Thoracic aorta (tissue), 2 donors: ENCODE data around the gene DYNC1LI2. TPM values are rescaled to one million over a fixed set of nuclear protein-coding genes. Genes with fewer than 3 reads are reported as not detected.

Experiments used
- ATAC-seq: fragments of 150-250 bp; one replicate; pipeline ENCODE4 v1.8.0; 2017; ENCODE audit warnings: low read depth; ENCODE audit not compliant: insufficient number of reproducible peaks, low FRiP score
- DNase-seq: peaks from one replicate; pipeline ENCODE4 v3.0.0-alpha.2; 2020; ENCODE audit warnings: low spot score
- H3K27ac ChIP-seq, 2 donors: fragments of 200-600 bp; sonication (generic); 1 replicate in 1 of 2; 2 replicates in 1 of 2; pipeline ENCODE4 v1.5.1; 2016; ENCODE audit warnings: mild to moderate bottlenecking in 2 of 2, moderate library complexity in 2 of 2
- H3K27me3 ChIP-seq: fragments of 200-600 bp; sonication (generic); replicated peaks from 2 replicates; pipeline ENCODE4 v1.6.0; 2016; ENCODE audit warnings: mild to moderate bottlenecking; ENCODE audit not compliant: insufficient read depth
- H3K36me3 ChIP-seq: fragments of 200-600 bp; sonication (generic); one replicate; pipeline ENCODE4 v1.5.1; 2016
- H3K4me1 ChIP-seq, 2 donors: fragments of 200-600 bp; sonication (generic); 1 replicate in 1 of 2; 2 replicates in 1 of 2; pipeline versions ENCODE4 v1.5.1 to v1.6.0; 2016; ENCODE audit warnings: low read depth in 2 of 2, mild to moderate bottlenecking in 1 of 2; ENCODE audit not compliant: control insufficient read depth in 1 of 2
- H3K4me3 ChIP-seq: fragments of 200-600 bp; sonication (generic); 2 replicates; pipeline ENCODE4 v1.5.1; 2016; ENCODE audit warnings: mild to moderate bottlenecking
- H3K9me3 ChIP-seq: fragments of 200-600 bp; sonication (generic); 2 replicates; pipeline ENCODE4 v1.5.1; 2016
- total RNA-seq, 2 donors: library from RNA; depleted of rRNA; stranded (reverse); fragments of >200 nt; gene quantifications; one replicate each; pipeline versions ENCODE4 v1.1.0 to v1.2.3, GENCODE V29; 2016
- TF ChIP-seq, protein P1 (sequence below): fragments of 200-600 bp; sonication (generic); IDR thresholded peaks from one replicate; pipeline ENCODE4 v1.5.1; 2019; ENCODE audit warnings: antibody characterized with exemption

The DYNC1LI2 gene
- total RNA-seq, 2 donors from 2014 or later = 110 to 200 TPM

DNA sequence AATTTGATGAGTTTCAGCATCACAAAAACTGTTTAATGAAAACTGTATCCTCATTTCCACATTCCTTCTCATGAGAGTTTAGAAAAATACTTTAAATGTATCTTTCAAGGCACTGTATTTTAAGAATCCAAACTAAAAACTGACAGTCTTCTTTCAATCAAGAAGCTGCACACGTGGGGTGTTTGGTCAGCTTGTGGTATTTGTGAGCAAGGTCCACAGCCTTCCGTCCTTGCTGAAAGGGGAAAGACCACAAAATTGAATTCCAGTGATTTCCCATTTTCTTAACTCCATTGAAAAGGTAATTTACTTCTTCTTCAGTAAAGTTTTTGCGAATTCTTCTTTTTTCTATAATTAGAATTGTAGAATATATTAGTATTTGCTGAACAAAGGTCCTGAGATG lies 3.4 kb upstream of the DYNC1LI2 start:
- no peak overlapping the region for H3K4me3 ChIP-seq
- DNase-seq (no peak), ATAC-seq (no peak)
- no peaks in the 10 kb centered on the region for H3K9me3 ChIP-seq
- no peaks in the 10 kb centered on the region for H3K36me3 ChIP-seq
- H3K27ac ChIP-seq = no peak overlapping the region
- H3K4me1 ChIP-seq = peaks cover 8 to 17% of the 10 kb centered on the region in 2 donors
- TF ChIP-seq, protein P1, sequence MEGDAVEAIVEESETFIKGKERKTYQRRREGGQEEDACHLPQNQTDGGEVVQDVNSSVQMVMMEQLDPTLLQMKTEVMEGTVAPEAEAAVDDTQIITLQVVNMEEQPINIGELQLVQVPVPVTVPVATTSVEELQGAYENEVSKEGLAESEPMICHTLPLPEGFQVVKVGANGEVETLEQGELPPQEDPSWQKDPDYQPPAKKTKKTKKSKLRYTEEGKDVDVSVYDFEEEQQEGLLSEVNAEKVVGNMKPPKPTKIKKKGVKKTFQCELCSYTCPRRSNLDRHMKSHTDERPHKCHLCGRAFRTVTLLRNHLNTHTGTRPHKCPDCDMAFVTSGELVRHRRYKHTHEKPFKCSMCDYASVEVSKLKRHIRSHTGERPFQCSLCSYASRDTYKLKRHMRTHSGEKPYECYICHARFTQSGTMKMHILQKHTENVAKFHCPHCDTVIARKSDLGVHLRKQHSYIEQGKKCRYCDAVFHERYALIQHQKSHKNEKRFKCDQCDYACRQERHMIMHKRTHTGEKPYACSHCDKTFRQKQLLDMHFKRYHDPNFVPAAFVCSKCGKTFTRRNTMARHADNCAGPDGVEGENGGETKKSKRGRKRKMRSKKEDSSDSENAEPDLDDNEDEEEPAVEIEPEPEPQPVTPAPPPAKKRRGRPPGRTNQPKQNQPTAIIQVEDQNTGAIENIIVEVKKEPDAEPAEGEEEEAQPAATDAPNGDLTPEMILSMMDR = no peak
- no peaks in the 10 kb centered on the region for H3K27me3 ChIP-seq

DNA sequence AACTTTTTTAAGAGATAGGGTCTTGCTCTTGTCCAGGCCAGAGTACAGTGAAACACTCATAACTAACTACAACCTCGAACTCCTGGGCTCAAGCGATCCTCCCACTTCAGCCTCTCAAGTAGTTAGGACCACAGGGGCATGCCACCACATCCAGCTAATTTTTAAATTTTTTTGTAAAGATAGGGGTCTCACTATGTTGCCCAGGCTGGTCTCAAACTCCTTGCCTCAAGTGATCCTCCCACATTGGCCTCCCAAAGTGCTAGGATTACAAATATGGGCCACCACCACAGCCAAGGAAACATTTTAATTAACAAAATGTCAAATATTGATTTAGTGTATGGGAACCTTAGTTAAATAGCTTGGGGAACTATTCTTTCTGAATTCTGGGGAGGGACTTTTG lies 2.8 kb upstream of the DYNC1LI2 start:
- TF ChIP-seq, protein P1 = no peak

DNA sequence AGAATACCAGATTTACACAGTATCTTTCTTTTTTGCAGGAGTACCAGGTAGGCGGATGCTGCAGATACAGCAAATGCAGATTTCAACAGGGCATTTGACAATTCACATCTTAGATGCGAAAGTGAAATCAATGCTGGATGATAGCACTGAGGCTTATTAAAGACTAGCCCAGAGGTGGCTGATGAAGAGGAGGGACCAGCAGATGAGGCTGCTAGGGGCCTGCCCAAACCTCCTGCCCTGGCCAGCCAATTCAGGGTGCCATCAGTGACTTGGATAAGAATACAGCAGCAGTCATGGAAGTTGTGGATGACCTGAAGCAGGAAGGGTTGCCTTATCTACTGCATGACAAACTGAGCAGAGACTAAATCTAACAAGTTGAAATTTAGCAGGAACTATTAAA lies 1.5 kb upstream of the DYNC1LI2 start:
- DNase-seq (no peak), ATAC-seq (no peak)
- H3K27ac ChIP-seq = no peak overlapping the region
- no peaks in the 10 kb centered on the region for H3K27me3 ChIP-seq
- no peak overlapping the region for H3K4me3 ChIP-seq
- no peaks in the 10 kb centered on the region for H3K36me3 ChIP-seq
- peaks cover 15 to 30% of the 10 kb centered on the region in 2 donors for H3K4me1 ChIP-seq
- no peaks in the 10 kb centered on the region for H3K9me3 ChIP-seq
- TF ChIP-seq, protein P1 = no peak

More for the DNA sequence above, 2.8 kb upstream of the DYNC1LI2 start:
- Histone ChIP-seq H3K27me3 (no peaks in the 10 kb centered on the region), H3K27ac (no peak overlapping the region), H3K4me3 (no peak overlapping the region), H3K9me3 (no peaks in the 10 kb centered on the region), H3K4me1 (peaks cover 11 to 23% of the 10 kb centered on the region in 2 donors), H3K36me3 (no peaks in the 10 kb centered on the region)
- no peak for ATAC-seq
- no peak for DNase-seq

DNA sequence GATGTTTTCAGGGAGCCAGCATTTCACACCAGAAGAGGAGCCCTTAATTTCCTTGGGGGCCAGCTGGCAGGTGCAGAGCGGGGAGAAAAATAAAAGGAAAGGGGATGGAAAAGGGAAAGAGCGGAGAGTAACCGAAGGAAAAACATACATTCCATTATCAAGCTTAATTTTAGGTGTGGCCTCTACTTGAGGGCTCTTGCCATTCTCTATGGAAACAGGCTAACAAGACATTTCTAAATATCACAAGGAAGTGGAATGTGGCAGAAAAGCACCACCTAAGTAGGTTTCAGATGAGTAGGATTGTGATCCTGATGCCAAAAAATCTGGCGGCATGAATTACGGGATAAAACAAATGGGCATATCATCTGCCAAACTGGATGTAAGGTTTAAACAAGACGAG lies 970 bp upstream of the DYNC1LI2 start:
- no peaks in the 10 kb centered on the region for H3K27me3 ChIP-seq
- no peaks in the 10 kb centered on the region for H3K36me3 ChIP-seq
- TF ChIP-seq, protein P1 = no peak
- peaks cover 15 to 30% of the 10 kb centered on the region in 2 donors for H3K4me1 ChIP-seq
- ATAC-seq = no peak
- DNase-seq = no peak
- H3K9me3 ChIP-seq = no peaks in the 10 kb centered on the region
- peak overlapping the region in 1 of 2 donors; percentile 83 for H3K27ac ChIP-seq
- H3K4me3 ChIP-seq = peak overlapping the region; percentile 81

DNA sequence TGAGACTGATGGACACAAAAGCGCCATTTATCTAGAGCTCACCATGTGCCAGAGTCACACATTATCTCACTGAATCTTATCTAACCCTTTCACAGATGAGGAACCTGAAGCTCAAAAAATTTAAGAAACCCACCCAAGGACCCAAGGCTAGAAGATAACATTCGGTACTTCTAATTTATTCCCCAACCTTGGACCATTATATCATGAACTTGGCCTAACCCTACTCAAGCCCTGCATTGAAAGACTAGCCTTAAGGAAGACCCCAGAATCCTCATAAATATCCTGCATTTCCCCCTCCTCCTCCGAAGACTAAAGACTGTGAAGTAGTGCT lies 548 bp upstream of the DYNC1LI2 start:
- no peaks in the 10 kb centered on the region for H3K27me3 ChIP-seq
- TF ChIP-seq, protein P1 = peak; percentile 4
- no peaks in the 10 kb centered on the region for H3K9me3 ChIP-seq
- H3K4me1 ChIP-seq = peaks cover 17 to 30% of the 10 kb centered on the region in 2 donors
- peak overlapping the region; percentile 81 to 83 for H3K27ac ChIP-seq
- ATAC-seq (no peak), DNase-seq (no peak)
- H3K4me3 ChIP-seq = peak overlapping the region; percentile 81
- H3K36me3 ChIP-seq = no peaks in the 10 kb centered on the region
